ENCODE results near the gene RPL15. TPM values are rescaled to one million over a fixed set of nuclear protein-coding genes. Genes with fewer than 3 reads are reported as not detected.

The RPL15 gene
- total RNA-seq, 2 experiments from 2014 or later, result 2,605 to 3,065 TPM

- H3K4me1 Mint-ChIP-seq, result peaks cover 23% of the 10 kb centered on the region
- ChIA-PET CTCF (interaction anchor here (0.7 to 1.3 kb wide), 4 partner anchors 14 to 143 kb away, joined by 3 to 4 read pairs (median 4); no protein-coding TSS in a partner anchor), POLR2A (no interaction called here)
- no peak for DNase-seq
- peaks cover 34% of the 10 kb centered on the region for H3K36me3 Mint-ChIP-seq (ENCODE audit: low read depth)
- no peak overlapping the region for H3K4me3 Mint-ChIP-seq
- H3K9me3 Mint-ChIP-seq (ENCODE audit: low read depth), result no peaks in the 10 kb centered on the region
- H3K27ac Mint-ChIP-seq, result no peak overlapping the region
- no peaks in the 10 kb centered on the region for H3K27me3 Mint-ChIP-seq
- intact Hi-C loops (cut with DNase I, micrococcal nuclease), result no loop called here
- ATAC-seq, result no peak
Observed at GRCh38 chr3:23961066-23961465, 44.1 kb downstream of the RPL15 start.

DNA sequence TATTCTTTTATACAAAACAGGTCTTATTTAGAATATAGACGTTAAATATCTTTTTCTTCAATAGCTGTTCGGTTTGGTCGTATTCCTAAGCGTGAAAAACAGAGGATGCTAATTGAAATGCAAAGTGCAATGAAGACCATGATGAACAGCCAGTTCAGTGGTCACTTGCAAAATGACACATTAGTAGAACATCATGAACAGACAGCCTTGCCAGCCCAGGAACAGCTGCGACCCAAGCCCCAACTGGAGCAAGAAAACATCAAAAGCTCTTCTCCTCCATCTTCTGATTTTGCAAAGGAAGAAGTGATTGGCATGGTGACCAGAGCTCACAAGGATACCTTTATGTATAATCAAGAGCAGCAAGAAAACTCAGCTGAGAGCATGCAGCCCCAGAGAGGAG lies 45.0 kb downstream of the RPL15 start:
- H3K4me3 Mint-ChIP-seq, result no peak overlapping the region
- DNase-seq, result no peak
- CTCF ChIA-PET, result interaction anchor here (0.6 to 1.3 kb wide), 2 partner anchors 13 to 27 kb away, joined by 3 read pairs; no protein-coding TSS in a partner anchor
- no peak for ATAC-seq
- POLR2A ChIA-PET, result no interaction called here
- H3K27me3 Mint-ChIP-seq, result no peaks in the 10 kb centered on the region
- peaks cover 23% of the 10 kb centered on the region for H3K4me1 Mint-ChIP-seq
- no peak overlapping the region for H3K27ac Mint-ChIP-seq
- H3K9me3 Mint-ChIP-seq (ENCODE audit: low read depth), result no peaks in the 10 kb centered on the region
- intact Hi-C loops (cut with DNase I, micrococcal nuclease), result no loop called here
- H3K36me3 Mint-ChIP-seq (ENCODE audit: low read depth), result peaks cover 35% of the 10 kb centered on the region

DNA sequence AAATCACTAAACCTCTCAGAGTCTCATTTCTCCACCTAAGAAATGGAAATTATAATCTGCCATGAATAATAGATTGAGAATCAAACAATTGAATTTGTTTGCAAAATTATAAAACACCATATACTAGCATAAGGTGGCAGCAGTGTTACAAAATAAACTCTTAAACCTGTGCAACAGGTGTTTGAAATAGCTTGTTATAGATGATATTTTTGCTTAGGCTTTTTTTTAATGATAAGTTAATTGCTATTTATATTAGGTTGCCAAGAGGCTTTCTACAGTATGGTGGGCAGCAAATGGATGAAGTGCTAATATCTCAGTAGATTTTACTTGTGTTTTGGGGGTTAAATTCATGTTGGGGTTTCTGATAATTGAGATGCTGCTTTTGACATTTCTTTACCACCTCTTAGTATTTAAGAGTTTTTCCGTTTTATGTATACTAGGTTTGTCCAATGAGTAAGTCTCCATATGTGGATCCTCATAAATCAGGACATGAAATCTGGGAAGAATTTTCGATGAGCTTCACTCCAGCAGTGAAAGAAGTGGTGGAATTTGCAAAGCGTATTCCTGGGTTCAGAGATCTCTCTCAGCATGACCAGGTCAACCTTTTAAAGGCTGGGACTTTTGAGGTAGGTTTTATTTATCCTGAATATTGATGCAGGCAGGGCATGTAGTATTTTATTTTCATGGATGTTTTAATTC lies 47.8 kb downstream of the RPL15 start:
- peaks cover 7% of the 10 kb centered on the region for H3K4me1 Mint-ChIP-seq

DNA sequence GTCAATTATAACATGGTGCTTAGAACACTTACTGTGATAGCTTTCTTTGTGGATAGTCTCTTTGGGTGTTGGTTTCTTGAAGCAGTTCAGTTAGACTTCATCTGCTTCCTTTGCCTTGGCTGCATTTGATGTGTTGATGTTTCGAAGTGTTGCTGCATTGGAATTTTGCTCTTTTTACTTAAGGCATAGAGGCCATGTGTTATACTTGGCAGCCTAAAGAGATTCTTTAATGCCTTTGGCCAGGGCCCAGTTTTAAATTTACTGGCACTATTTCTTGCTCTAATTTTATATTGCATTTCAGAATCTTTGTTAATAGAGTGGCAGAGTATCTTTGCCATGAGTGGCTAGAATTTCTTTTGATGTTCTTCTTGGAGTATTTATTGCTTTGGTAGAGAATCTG lies 49.4 kb downstream of the RPL15 start:
- peaks cover 4% of the 10 kb centered on the region for H3K4me1 Mint-ChIP-seq
- H3K4me3 Mint-ChIP-seq, result no peak overlapping the region
- no peaks in the 10 kb centered on the region for H3K27me3 Mint-ChIP-seq
- CTCF ChIA-PET, result no interaction called here
- DNase-seq (no peak), ATAC-seq (no peak)
- H3K27ac Mint-ChIP-seq, result no peak overlapping the region
- intact Hi-C loops (cut with DNase I, micrococcal nuclease), result no loop called here
- H3K36me3 Mint-ChIP-seq (ENCODE audit: low read depth), result peaks cover 30% of the 10 kb centered on the region
- POLR2A ChIA-PET, result no interaction called here
- H3K9me3 Mint-ChIP-seq (ENCODE audit: low read depth), result no peaks in the 10 kb centered on the region

More for the DNA sequence above, 47.8 kb downstream of the RPL15 start:
- no peaks in the 10 kb centered on the region for H3K27me3 Mint-ChIP-seq
- intact Hi-C loops (cut with DNase I, micrococcal nuclease), result no loop called here
- no peak overlapping the region for H3K27ac Mint-ChIP-seq
- ATAC-seq (no peak), DNase-seq (no peak)
- H3K4me3 Mint-ChIP-seq, result no peak overlapping the region
- H3K9me3 Mint-ChIP-seq (ENCODE audit: low read depth), result no peaks in the 10 kb centered on the region
- ChIA-PET CTCF (no interaction called here), POLR2A (interaction anchor here (0.6 kb wide), 1 partner anchor 34 kb away, joined by 4 read pairs; no protein-coding TSS in a partner anchor)
- peaks cover 36% of the 10 kb centered on the region for H3K36me3 Mint-ChIP-seq (ENCODE audit: low read depth)

- ATAC-seq (no peak), DNase-seq (no peak)
- H3K4me3 Mint-ChIP-seq, result no peak overlapping the region
- no peaks in the 10 kb centered on the region for H3K27me3 Mint-ChIP-seq
- ChIA-PET POLR2A (no interaction called here), CTCF (interaction anchor here (1.2 kb wide), 1 partner anchor 80 kb away, joined by 6 read pairs; no protein-coding TSS in a partner anchor)
- H3K9me3 Mint-ChIP-seq (ENCODE audit: low read depth), result no peaks in the 10 kb centered on the region
- intact Hi-C loops (cut with DNase I, micrococcal nuclease), result no loop called here
- H3K36me3 Mint-ChIP-seq (ENCODE audit: low read depth), result peaks cover 17% of the 10 kb centered on the region
- no peak overlapping the region for H3K27ac Mint-ChIP-seq
- peaks cover 2% of the 10 kb centered on the region for H3K4me1 Mint-ChIP-seq
Observed at GRCh38 chr3:23968463-23969184, 51.7 kb downstream of the RPL15 start.

- ATAC-seq (no peak), DNase-seq (no peak)
- Mint-ChIP-seq H3K4me1 (no peaks in the 10 kb centered on the region), H3K4me3 (no peak overlapping the region), H3K27ac (no peak overlapping the region), H3K27me3 (no peaks in the 10 kb centered on the region), H3K9me3 (ENCODE audit: low read depth) (no peaks in the 10 kb centered on the region), H3K36me3 (ENCODE audit: low read depth) (peaks cover 17% of the 10 kb centered on the region)
- ChIA-PET CTCF (interaction anchor here (0.9 kb wide), 1 partner anchor 19 kb away, joined by 3 read pairs; no protein-coding TSS in a partner anchor), POLR2A (interaction anchor here (0.6 kb wide), 1 partner anchor 63 kb away, joined by 6 read pairs; no protein-coding TSS in a partner anchor)
- intact Hi-C loops (cut with DNase I, micrococcal nuclease), result no loop called here
Observed at GRCh38 chr3:23969393-23969792, 52.5 kb downstream of the RPL15 start.

Other genes with a start within 250 kb of the RPL15 start
- gene UBE2E1, start 111.2 kb upstream of the RPL15 start, total RNA-seq, result 10 to 100 TPM; 86.3 to 93.8 TPM
- 1 to 10 TPM; 2.8 to 3.5 TPM for gene NKIRAS1, start 142 bp upstream of the RPL15 start, total RNA-seq
- gene NR1D2, start 28.2 kb downstream of the RPL15 start, total RNA-seq, result 1 to 10 TPM; 2.4 to 2.7 TPM

All from activated CD4-positive, alpha-beta T cell treated with anti-CD3 and anti-CD28 coated beads for 36 hours (primary cell).